Ovary (tissue), 3 donors: ENCODE data around the gene KRT10.

Experiments
- POLR2A ChIP-seq: fragments of 450-650 bp; IDR thresholded peaks from one replicate; pipeline ENCODE4 v1.6.1; 2017; ENCODE audit warnings: antibody characterized with exemption, mild to moderate bottlenecking, moderate library complexity
- TF ChIP-seq, protein P1 (sequence below), 3 donors: fragments of 450-650 bp in 2 of 3; fragments of 200-600 bp in 1 of 3; IDR thresholded peaks; one replicate each; pipeline versions ENCODE4 v1.5.1 to v1.8.0; 2016 to 2022; ENCODE audit warnings: antibody characterized with exemption in 3 of 3, mild to moderate bottlenecking in 1 of 3
- donor health status: DM: no; HTN: no; CAD: no.

GRCh38 chr17:40793832-40794231 lies 28.6 kb downstream of the KRT10 start:
- TF ChIP-seq POLR2A, result no peak
- TF ChIP-seq, protein P1, sequence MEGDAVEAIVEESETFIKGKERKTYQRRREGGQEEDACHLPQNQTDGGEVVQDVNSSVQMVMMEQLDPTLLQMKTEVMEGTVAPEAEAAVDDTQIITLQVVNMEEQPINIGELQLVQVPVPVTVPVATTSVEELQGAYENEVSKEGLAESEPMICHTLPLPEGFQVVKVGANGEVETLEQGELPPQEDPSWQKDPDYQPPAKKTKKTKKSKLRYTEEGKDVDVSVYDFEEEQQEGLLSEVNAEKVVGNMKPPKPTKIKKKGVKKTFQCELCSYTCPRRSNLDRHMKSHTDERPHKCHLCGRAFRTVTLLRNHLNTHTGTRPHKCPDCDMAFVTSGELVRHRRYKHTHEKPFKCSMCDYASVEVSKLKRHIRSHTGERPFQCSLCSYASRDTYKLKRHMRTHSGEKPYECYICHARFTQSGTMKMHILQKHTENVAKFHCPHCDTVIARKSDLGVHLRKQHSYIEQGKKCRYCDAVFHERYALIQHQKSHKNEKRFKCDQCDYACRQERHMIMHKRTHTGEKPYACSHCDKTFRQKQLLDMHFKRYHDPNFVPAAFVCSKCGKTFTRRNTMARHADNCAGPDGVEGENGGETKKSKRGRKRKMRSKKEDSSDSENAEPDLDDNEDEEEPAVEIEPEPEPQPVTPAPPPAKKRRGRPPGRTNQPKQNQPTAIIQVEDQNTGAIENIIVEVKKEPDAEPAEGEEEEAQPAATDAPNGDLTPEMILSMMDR (IDR thresholded peaks at IDR 0.05), result no peak
